Measurements from ENCODE around the gene TRAM2. TPM values are rescaled to one million over a fixed set of nuclear protein-coding genes. Genes with fewer than 3 reads are reported as not detected.

TRAM2 gene
- total and polyA plus RNA-seq, 12 donors = 2.2 to 17.9 (median 10.3) TPM

GRCh38 chr6:52595000-52595795 lies 18.3 kb upstream of the TRAM2 start:
- intact Hi-C loops (cut with DNase I) = loop anchor here (5.0 to 10.0 kb wide), 3 partner anchors 70 to 183 kb away; no protein-coding TSS in a partner anchor
- H3K4me3 ChIP-seq = no peak overlapping the region
- 36 to 57% (median 50%) methylated on average over 7 of the region's 7 CpGs for WGBS, 4 donors
- no peaks in the 10 kb centered on the region for H3K9me3 ChIP-seq (replicated peaks in 1 of 3)
- peaks cover 4 to 18% of the 10 kb centered on the region in 2 donors for H3K4me1 ChIP-seq (replicated peaks in 1 of 2)
- no peaks in the 10 kb centered on the region for H3K27me3 ChIP-seq
- no peaks in the 10 kb centered on the region for H3K36me3 ChIP-seq (replicated peaks in 1 of 2)
- TF ChIP-seq CTCF (IDR thresholded peaks at IDR 0.05) (no peak), POLR2A (IDR thresholded peaks at IDR 0.05) (no peak)
- peak overlapping the region in 3 of 5 donors; percentile 33 to 81 (median 45) for H3K27ac ChIP-seq
- DNase-seq = peak in 5 of 7 donors; percentile 27 to 71 (median 36)

DNA sequence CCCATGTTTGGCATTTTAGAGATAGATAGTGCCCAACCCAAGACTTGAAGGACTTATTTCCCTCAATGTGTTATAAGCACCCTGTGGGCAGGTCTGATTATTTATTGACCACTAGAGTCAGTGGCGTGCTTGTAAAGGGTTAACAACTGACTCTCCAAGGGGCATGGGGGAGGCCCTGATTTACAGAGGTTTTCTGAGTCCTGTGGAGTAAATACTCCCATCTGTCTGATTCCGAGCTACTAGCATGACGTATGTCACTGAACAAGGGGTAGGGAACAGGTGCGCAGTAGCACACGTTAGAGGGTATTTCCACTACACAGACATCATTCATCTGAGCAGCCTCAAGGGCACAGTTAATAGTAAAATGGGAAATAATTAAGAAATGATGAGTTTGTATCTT lies 17.4 kb upstream of the TRAM2 start:
- Histone ChIP-seq H3K4me3 (no peak overlapping the region), H3K27me3 (no peaks in the 10 kb centered on the region), H3K27ac (peak overlapping the region in 3 of 5 donors; percentile 4 to 81 (median 45)), H3K4me1 (replicated peaks in 1 of 2) (peaks cover 4 to 23% of the 10 kb centered on the region in 2 donors), H3K9me3 (replicated peaks in 1 of 3) (no peaks in the 10 kb centered on the region), H3K36me3 (replicated peaks in 1 of 2) (no peaks in the 10 kb centered on the region)
- intact Hi-C loops (cut with DNase I) = loop anchor here in 1 of 2 donors (10.0 kb wide), 1 partner anchor 71 kb away; no protein-coding TSS in a partner anchor
- TF ChIP-seq POLR2A (IDR thresholded peaks at IDR 0.05) (no peak), CTCF (IDR thresholded peaks at IDR 0.05) (no peak)
- no peak for DNase-seq
- WGBS, 4 donors = 81 to 91% (median 84%) methylated on average over 5 of the region's 5 CpGs

DNA sequence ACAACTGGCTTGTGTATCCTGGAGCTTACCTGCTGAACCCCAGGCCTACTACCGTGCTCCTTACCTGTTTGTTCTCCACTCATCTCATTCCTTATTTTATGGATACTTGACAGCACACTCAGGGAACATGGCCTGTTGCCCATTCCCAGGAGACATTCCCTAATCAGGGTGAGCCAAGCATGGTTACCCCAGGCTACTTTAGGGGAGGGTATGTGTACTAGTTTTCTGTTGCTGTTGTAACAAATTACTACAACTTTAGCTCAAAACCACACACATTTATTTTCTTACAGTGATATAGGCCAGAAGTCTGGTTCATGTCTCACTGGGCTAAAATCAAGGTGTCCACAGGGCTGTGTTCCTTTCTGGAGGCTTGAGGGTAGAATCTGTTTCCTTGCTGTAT lies 15.0 kb upstream of the TRAM2 start:
- no peak for DNase-seq

More for the DNA sequence above, 15.0 kb upstream of the TRAM2 start:
- Histone ChIP-seq H3K4me3 (no peak overlapping the region), H3K36me3 (replicated peaks in 1 of 2) (no peaks in the 10 kb centered on the region), H3K4me1 (replicated peaks in 1 of 2) (peaks cover 4 to 16% of the 10 kb centered on the region in 2 donors), H3K27me3 (no peaks in the 10 kb centered on the region), H3K9me3 (replicated peaks in 1 of 3) (no peaks in the 10 kb centered on the region), H3K27ac (no peak overlapping the region)
- WGBS, 4 donors = 88 to 100% (median 90%) methylated on average over 1 of the region's 1 CpG
- no peak for TF ChIP-seq CTCF (IDR thresholded peaks at IDR 0.05)
- no peak for TF ChIP-seq POLR2A (IDR thresholded peaks at IDR 0.05)
- intact Hi-C loops (cut with DNase I) = loop anchor here in 1 of 2 donors (10.0 kb wide), 1 partner anchor 73 kb away; no protein-coding TSS in a partner anchor

Measured in adrenal gland (tissue), 12 donors.